H1 (cell line): ENCODE data around the gene CACNB4.

Source experiments
- YY1 ChIP-seq: IDR thresholded peaks from 2 replicates; pipeline ENCODE4 v1.6.1; 2011; ENCODE audit warnings: low read depth, mild to moderate bottlenecking, low read length
- TF ChIP-seq, protein P1 (sequence below), 3 experiments: IDR thresholded peaks; 1 replicate in 2 of 3; 2 replicates in 1 of 3; pipeline versions ENCODE4 v1.5.1 to v1.6.1; 2011; ENCODE audit warnings: low read length in 3 of 3, mild to moderate bottlenecking in 3 of 3, inconsistent platforms in 2 of 3, low read depth in 1 of 3, moderate library complexity in 1 of 3; ENCODE audit not compliant: insufficient read depth in 1 of 3; ENCODE audit errors: control extremely low read depth in 1 of 3

DNA sequence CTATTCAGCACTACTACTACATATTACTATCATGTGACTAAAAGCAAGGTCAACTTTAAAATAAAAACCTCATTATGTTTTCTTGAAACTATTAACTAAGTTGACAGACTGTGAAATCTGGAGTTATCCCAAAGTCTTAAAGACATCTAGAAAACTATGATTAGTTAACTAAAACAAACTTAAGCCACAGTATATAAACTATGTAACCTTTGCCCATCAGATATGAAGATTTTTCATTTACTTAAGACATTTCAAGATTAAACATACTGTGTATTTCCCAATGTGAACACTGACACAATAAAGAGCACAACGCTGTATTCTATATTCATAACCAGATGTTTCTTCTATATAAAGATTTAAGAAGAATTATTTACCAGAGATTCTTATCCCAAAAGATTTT lies 33.5 kb upstream of the CACNB4 start:
- TF ChIP-seq, protein P1, sequence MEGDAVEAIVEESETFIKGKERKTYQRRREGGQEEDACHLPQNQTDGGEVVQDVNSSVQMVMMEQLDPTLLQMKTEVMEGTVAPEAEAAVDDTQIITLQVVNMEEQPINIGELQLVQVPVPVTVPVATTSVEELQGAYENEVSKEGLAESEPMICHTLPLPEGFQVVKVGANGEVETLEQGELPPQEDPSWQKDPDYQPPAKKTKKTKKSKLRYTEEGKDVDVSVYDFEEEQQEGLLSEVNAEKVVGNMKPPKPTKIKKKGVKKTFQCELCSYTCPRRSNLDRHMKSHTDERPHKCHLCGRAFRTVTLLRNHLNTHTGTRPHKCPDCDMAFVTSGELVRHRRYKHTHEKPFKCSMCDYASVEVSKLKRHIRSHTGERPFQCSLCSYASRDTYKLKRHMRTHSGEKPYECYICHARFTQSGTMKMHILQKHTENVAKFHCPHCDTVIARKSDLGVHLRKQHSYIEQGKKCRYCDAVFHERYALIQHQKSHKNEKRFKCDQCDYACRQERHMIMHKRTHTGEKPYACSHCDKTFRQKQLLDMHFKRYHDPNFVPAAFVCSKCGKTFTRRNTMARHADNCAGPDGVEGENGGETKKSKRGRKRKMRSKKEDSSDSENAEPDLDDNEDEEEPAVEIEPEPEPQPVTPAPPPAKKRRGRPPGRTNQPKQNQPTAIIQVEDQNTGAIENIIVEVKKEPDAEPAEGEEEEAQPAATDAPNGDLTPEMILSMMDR (IDR thresholded peaks at IDR 0.05; ENCODE audit: control extremely low read depth in 1 of 3, insufficient read depth in 1 of 3, low read depth in 1 of 3, low read length in 3 of 3) = no peak
- TF ChIP-seq YY1 = no peak
